ENCODE measurements around the gene MAP4K3.

GRCh38 chr2:39320162-39320561 lies 116.9 kb downstream of the MAP4K3 start:
- TF ChIP-seq CTCF (IDR thresholded peaks at IDR 0.05) (no peak), POLR2AphosphoS5 (IDR thresholded peaks at IDR 0.05) (no peak), POLR2A (IDR thresholded peaks at IDR 0.05) (no peak)
